Fibroblast of skin of back (primary cell): ENCODE measurements around the gene KLK13.

ENCODE experiments used
- DNase-seq: peaks from one replicate; pipeline ENCODE4 v3.0.0-alpha.2; 2013

The KLK13 gene

DNA sequence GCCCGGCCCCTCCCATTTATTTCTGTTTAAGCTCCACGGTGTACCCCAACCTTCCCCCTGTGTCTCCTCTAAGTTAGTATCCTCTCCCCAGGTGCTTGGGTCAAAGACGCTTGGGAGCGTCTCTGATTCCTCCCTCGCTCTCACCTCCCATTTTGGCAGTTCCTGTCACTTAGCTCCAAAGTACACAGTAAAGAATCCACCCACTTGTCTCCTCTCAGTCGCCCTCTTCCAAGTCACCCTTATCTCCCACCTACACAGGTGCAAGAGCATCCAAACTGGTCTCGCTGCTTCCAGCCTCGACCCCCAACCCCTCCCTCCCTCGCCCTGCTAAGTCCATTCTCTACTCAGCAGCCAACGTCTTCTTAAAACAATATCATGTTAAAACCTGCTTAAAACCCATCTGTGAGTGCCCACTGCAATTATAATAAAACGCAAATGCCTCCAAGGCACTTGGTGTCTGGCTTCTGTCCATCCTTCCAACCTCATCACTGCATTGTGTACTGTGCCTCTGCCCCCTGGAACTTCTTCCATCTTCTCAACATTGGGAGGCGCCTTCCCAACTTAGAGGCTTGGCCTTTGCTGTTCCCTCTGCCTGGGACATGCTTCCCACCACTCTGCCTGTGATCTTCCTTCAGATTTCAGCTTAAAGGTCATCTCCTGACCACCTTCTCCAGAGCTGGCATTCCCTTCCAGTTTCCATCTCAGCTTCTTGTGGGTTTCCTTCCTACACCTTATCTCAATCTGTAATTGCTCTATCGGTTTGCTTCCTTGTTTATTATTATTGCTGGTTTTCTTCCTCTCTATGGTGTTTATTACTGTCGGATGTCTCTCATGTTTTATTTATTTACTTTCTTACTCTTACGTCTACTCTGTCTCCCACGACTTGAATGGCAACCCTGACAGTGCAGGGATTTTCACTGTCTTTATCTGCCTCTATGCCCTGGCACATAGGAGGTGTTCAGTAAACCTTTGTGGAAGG lies 27.3 kb upstream of the KLK13 start:
- no peak for DNase-seq

DNA sequence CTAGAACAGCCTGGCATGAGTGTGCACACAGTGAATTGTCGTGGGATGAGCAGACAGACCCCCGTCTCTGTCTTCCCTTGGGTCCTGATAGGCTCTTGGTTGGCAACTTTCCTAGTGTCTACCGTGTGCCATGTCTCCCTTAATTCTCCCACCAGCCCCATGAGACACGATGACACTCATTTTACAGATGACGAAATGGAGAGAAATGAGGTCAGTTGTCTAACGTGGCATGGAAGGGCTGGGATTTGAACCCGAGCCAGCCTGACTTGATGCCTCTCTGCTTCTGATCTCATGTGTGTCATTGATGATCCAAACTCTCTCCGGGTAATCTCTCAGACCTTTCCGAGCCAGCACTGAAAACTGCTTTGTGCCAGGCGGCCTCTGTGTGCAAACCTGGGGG lies 26.2 kb upstream of the KLK13 start:
- DNase-seq: no peak

- no peak for DNase-seq
Measured at GRCh38 chr19:51090471-51090870, 25.6 kb upstream of the KLK13 start.

DNA sequence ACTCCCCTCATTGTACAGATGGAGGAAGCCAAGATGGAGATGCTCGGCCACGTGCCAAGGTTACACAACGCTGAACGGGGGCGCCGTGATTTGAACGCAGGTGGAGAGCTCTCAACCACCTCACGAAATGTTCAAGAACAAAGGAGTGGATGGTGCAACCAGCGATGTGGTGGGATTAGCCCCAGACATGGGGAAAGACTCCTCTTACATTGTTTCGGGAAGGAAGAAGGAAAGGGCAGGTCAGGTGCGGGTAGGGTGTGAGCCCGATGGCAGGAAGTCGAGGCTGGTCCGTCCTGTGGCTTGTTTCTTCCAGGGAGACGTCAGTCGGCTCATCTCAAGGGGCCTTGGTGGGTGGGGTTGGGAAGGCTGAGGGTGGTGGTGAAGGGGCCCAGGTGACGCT lies 24.9 kb upstream of the KLK13 start:
- no peak for DNase-seq

GRCh38 chr19:51086153-51086850 lies 21.4 kb upstream of the KLK13 start:
- DNase-seq: no peak

GRCh38 chr19:51084505-51084904 lies 19.6 kb upstream of the KLK13 start:
- DNase-seq: no peak

GRCh38 chr19:51083783-51084182 lies 18.9 kb upstream of the KLK13 start:
- no peak for DNase-seq

- no peak for DNase-seq
Measured at GRCh38 chr19:51083181-51083580, 18.3 kb upstream of the KLK13 start.

DNA sequence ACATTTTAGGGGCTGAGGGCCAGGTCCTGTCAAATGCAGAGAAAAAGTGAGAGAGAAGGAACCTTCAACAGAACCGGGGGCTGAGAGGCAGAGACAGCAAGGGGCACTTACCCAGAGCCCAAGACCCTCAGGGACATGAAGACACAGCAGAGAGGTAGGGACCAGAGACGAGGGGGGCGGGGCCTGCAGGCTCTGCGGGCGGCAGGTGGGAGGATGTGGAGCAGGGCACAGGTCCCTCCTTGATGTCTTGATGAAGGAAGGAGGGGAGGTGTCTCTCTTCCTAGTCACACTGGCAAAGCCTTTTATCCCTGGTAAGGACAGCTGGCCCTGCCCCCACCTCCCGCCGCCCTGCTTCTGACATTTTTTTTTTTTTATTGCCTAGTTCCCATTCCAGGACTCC lies 17.7 kb upstream of the KLK13 start, which contains the start of gene KLK14:
Gene KLK14, minus strand, starts transcription at position 277 of the 400 bp plus-strand sequence. Its CDS starts 273 bp downstream, at position 4.
- no peak for DNase-seq

DNA sequence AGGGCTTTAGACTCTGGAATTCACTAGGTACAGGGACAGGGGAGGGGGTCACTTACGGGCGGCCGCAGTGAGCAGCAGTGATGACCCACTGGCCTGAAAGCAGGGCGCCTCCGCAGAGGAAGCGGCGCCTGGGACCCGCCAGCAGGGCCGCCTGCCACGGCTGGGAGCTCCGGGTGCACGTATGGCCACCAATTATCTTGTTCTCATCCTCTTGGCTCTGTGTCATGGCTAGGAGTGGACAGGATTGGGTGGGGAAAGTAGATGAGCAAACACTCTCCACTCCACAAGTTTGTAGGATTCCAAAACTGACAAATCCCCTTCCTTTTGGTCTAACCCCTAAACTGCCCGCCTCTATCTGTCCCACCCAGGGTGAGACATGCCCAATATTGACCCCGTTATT lies 16.6 kb upstream of the KLK13 start:
- no peak for DNase-seq

- DNase-seq: no peak
Measured at GRCh38 chr19:51079481-51080110, 14.7 kb upstream of the KLK13 start.

- DNase-seq: no peak
Measured at GRCh38 chr19:51078731-51079130, 13.8 kb upstream of the KLK13 start.

GRCh38 chr19:51078104-51078503 lies 13.2 kb upstream of the KLK13 start:
- no peak for DNase-seq

- no peak for DNase-seq
Measured at GRCh38 chr19:51076631-51077213, 11.8 kb upstream of the KLK13 start.

DNA sequence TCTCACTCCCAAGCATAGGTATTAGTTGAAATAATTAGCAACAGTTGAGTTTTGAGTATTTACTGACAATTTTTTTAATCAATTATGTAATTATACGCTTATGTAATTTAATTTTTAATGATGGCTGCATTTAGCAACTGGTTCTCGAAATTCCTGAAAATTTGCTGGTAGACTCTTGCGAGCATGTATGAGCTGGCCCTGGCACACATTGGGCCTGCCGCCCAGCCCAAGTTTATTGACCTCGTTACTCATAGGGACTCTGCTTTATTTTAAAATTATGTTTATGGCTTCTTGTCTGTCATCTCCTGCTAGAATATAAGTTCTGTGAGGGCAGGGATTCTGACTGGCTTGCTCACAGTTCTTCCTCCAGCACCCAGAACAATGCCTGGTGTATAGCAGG lies 11.1 kb upstream of the KLK13 start:
- DNase-seq: no peak

- DNase-seq: no peak
Measured at GRCh38 chr19:51071095-51071405, 6.2 kb upstream of the KLK13 start.

DNA sequence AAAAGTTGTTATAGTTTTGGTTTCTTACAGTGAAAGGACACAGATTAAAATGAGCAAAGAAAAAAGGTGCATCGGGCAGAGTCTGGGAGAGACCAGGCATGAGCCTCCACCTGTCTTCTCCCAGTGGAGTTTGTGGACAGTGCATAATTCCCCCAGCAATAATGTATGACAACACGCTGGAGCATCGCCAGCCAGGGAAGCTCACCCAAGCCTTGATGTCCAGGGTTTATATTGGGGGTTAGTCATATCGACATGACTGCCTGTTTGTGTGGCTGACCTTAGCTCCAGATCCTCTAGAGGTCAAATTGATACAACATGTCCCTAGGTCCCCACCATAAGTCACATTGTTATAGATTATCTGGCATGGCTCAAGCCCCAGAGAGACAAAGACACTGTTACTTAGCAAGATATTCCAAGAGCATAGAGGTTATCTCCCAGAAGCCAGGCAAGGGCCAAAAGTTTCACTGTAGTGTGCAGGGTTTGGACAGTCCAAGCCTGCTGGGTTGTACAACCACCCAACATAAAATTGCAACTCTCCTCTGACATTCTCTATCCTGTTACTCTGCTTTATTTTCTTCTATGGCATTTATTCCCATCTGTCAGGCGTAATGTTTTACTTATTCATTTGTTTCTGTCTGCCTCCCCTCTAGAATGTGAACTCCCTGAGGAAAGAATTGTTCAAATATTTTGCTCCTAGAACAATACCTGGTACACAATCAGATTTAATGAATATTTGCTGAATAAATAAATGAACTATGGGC lies 5.6 kb upstream of the KLK13 start:
- DNase-seq: no peak

DNA sequence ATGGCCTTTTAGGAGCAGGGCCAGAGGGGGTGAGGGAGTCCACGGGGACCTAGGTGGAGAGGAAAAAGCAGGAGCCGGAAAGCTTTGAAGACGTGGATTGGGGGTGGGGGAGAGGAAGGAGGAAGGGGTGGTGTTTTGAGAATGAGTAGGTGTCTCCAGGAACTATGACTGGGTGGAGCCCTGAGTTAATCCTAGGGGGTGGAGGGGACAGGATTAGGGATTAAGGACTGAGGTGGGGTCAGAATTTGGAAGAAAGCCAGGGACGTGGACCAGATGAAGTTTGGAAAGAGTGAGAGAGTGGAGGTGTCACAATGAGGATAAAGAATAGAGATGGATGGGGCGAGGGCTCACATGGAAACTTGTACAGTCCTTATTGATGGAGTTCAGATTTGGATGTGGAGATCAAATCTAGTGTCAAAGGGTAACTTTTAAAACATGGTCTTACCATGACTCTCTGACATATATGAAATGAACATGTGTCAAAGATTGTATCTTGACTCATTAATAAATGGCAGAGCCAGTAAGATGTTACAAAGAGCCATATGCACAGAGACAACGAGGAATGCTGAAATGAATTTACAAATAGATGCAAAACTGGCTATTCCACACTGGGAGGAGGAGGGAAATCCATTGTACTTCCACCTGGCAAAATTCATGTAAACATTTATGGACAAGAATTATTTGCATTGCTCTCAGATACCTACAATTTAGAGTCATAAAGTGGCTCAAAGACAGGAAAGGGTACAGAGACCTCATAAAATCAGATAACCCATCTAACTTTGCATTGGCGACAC lies 1.7 kb upstream of the KLK13 start:
- DNase-seq: no peak

GRCh38 chr19:51065221-51065960 lies 499 bp upstream of the KLK13 start:
- no peak for DNase-seq

GRCh38 chr19:51063664-51064063 lies 1.2 kb downstream of the KLK13 start:
- no peak for DNase-seq

GRCh38 chr19:51060973-51061372 lies 3.9 kb downstream of the KLK13 start:
- DNase-seq: no peak
